ENCODE results near the gene FANCE. TPM values are rescaled to one million over a fixed set of nuclear protein-coding genes. Genes with fewer than 3 reads are reported as not detected.
A peak's percentile ranks its signal among the peaks of the same experiment; 100 is the strongest.

The FANCE gene
- polyA plus RNA-seq, 3 donors, result 1.8 to 3.0 (median 2.9) TPM

DNA sequence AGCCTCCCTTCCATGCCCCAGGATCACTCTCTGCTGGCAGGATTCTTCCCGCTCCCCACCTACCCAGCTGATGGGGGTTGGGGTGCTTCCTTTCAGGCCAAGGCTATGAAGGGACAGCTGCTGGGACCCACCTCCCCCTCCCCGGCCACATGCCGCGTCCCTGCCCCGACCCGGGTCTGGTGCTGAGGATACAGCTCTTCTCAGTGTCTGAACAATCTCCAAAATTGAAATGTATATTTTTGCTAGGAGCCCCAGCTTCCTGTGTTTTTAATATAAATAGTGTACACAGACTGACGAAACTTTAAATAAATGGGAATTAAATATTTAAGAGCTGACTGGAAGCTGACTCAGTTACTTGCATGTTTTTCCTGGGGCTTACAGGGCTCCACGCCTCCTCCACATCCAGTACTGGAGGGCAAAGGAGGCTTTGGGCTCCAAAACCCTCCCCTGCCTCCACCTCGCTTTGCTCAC lies 24.3 kb upstream of the FANCE start:
- peaks cover 22% of the 10 kb centered on the region for H3K4me1 Mint-ChIP-seq
- no CpG with 5 or more reads among the region's 9 CpGs for WGBS (ENCODE audit: insufficient coverage)
- TF ChIP-seq, protein P1, sequence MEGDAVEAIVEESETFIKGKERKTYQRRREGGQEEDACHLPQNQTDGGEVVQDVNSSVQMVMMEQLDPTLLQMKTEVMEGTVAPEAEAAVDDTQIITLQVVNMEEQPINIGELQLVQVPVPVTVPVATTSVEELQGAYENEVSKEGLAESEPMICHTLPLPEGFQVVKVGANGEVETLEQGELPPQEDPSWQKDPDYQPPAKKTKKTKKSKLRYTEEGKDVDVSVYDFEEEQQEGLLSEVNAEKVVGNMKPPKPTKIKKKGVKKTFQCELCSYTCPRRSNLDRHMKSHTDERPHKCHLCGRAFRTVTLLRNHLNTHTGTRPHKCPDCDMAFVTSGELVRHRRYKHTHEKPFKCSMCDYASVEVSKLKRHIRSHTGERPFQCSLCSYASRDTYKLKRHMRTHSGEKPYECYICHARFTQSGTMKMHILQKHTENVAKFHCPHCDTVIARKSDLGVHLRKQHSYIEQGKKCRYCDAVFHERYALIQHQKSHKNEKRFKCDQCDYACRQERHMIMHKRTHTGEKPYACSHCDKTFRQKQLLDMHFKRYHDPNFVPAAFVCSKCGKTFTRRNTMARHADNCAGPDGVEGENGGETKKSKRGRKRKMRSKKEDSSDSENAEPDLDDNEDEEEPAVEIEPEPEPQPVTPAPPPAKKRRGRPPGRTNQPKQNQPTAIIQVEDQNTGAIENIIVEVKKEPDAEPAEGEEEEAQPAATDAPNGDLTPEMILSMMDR (IDR thresholded peaks at IDR 0.05), result no peak
- no peaks in the 10 kb centered on the region for H3K79me2 ChIP-seq (ENCODE audit: insufficient read depth, low read length)
- H3K27me3 Mint-ChIP-seq (ENCODE audit: low read depth in 3 of 3), result peaks cover 1 to 5% (median 2%) of the 10 kb centered on the region in 3 donors
- no peak overlapping the region for H2AFZ ChIP-seq (ENCODE audit: insufficient read depth, low read depth, low read length, poor library complexity, severe bottlenecking)
- H4K20me1 ChIP-seq (ENCODE audit: insufficient read depth, low read length), result peaks cover 6% of the 10 kb centered on the region
- DNase-seq, result no peak
- H3K36me3 Mint-ChIP-seq, result peaks cover 30 to 47% of the 10 kb centered on the region in 2 donors
- H3K4me1 ChIP-seq (ENCODE audit: control insufficient read depth in 1 of 2, insufficient read depth in 2 of 2, low read length in 2 of 2), result peaks cover 23% of the 10 kb centered on the region in 2 donors
- intact Hi-C loops (cut with micrococcal nuclease), result no loop called here
- H3K27me3 ChIP-seq (ENCODE audit: control insufficient read depth in 2 of 2, insufficient read depth in 2 of 2, low read length in 2 of 2), result no peaks in the 10 kb centered on the region
- H3K36me3 ChIP-seq (replicated peaks in 1 of 2; ENCODE audit: control insufficient read depth in 1 of 2, insufficient read depth in 2 of 2, low read length in 2 of 2), result peaks cover 10 to 21% of the 10 kb centered on the region in 2 donors
- H3K9ac ChIP-seq (ENCODE audit: insufficient read depth, low read length, poor library complexity, severe bottlenecking), result no peak overlapping the region
- H3K9me3 ChIP-seq (replicated peaks in 1 of 2; ENCODE audit: control insufficient read depth in 1 of 2, insufficient read depth in 1 of 2, low read length in 2 of 2), result peaks cover 27 to 34% of the 10 kb centered on the region in 2 donors
- no peak overlapping the region for H3K4me2 ChIP-seq (replicated peaks; ENCODE audit: extremely low read depth, low read length, poor library complexity, severe bottlenecking)
- H3K27ac Mint-ChIP-seq, result no peak overlapping the region
- no peak overlapping the region for H3K4me3 ChIP-seq (replicated peaks in 1 of 3; ENCODE audit: low read depth in 2 of 3, low read length in 3 of 3)
- H3K4me3 Mint-ChIP-seq, result no peak overlapping the region
- H3K27ac ChIP-seq (ENCODE audit: low read depth in 1 of 2, low read length in 2 of 2), result no peak overlapping the region
- peaks cover 21 to 37% (median 32%) of the 10 kb centered on the region in 7 donors for H3K9me3 Mint-ChIP-seq

DNA sequence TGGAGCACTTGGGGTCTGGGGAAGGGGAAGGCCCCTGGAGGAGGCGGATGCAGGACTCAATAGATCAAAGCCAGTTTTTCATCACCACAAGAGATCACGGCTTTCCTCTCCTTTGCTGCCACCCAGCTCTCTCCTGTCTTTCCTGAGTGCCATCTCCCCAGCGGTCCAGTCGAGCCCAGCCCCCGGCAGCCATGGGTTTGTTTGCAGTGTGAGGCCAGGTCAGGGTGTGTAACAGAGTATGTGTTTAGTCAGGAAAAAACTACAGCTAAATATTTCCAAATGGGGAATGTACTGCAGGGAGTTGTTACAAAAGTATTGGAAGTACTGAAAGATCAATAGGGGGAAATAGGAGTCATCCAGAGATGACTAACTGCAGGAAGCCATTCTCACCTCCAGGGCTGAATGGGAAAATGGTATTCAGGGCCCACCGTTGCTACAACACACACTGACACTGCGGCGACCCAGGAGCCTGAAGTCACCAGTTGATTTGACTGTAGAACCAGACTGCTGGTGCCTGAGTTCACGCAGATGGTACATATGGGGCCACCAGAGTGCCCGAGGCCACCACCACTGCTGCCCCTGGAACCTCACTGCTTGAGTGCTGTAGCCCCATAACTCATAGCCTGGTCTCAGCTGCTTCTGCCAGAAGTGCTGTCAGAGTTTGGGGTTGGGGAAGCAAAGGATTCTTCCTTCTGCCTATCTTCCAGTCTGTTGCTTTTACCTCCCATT lies 23.6 kb upstream of the FANCE start:
- intact Hi-C loops (cut with micrococcal nuclease), result no loop called here
- Histone ChIP-seq H3K9me3 (replicated peaks in 1 of 2; ENCODE audit: control insufficient read depth in 1 of 2, insufficient read depth in 1 of 2, low read length in 2 of 2) (peaks cover 27 to 34% of the 10 kb centered on the region in 2 donors), H3K79me2 (ENCODE audit: insufficient read depth, low read length) (no peaks in the 10 kb centered on the region), H3K4me3 (replicated peaks in 1 of 3; ENCODE audit: low read depth in 2 of 3, low read length in 3 of 3) (no peak overlapping the region), H3K4me1 (ENCODE audit: control insufficient read depth in 1 of 2, insufficient read depth in 2 of 2, low read length in 2 of 2) (peaks cover 23% of the 10 kb centered on the region in 2 donors), H4K20me1 (ENCODE audit: insufficient read depth, low read length) (peaks cover 6% of the 10 kb centered on the region), H3K9ac (ENCODE audit: insufficient read depth, low read length, poor library complexity, severe bottlenecking) (no peak overlapping the region), H2AFZ (ENCODE audit: insufficient read depth, low read depth, low read length, poor library complexity, severe bottlenecking) (no peak overlapping the region), H3K36me3 (replicated peaks in 1 of 2; ENCODE audit: control insufficient read depth in 1 of 2, insufficient read depth in 2 of 2, low read length in 2 of 2) (peaks cover 10 to 20% of the 10 kb centered on the region in 2 donors), H3K27ac (ENCODE audit: low read depth in 1 of 2, low read length in 2 of 2) (no peak overlapping the region), H3K4me2 (replicated peaks; ENCODE audit: extremely low read depth, low read length, poor library complexity, severe bottlenecking) (no peak overlapping the region), H3K27me3 (ENCODE audit: control insufficient read depth in 2 of 2, insufficient read depth in 2 of 2, low read length in 2 of 2) (no peaks in the 10 kb centered on the region)
- DNase-seq, result no peak
- no peak overlapping the region for H3K4me3 Mint-ChIP-seq
- peaks cover 0 to 5% (median 2%) of the 10 kb centered on the region in 3 donors for H3K27me3 Mint-ChIP-seq (ENCODE audit: low read depth in 3 of 3)
- peaks cover 27 to 42% of the 10 kb centered on the region in 2 donors for H3K36me3 Mint-ChIP-seq
- peaks cover 21 to 37% (median 31%) of the 10 kb centered on the region in 7 donors for H3K9me3 Mint-ChIP-seq
- peak overlapping the region in 1 of 7 donors; percentile 24 for H3K27ac Mint-ChIP-seq
- peaks cover 22% of the 10 kb centered on the region for H3K4me1 Mint-ChIP-seq
- WGBS (ENCODE audit: insufficient coverage), result 96% methylated on average over 5 of the region's 10 CpGs
- TF ChIP-seq, protein P1 (IDR thresholded peaks at IDR 0.05), result no peak

Data from CD14-positive monocyte (primary cell).